GM12878 (cell line): ENCODE measurements around the gene C14orf119. TPM values are rescaled to one million over a fixed set of nuclear protein-coding genes. Genes with fewer than 3 reads are reported as not detected.

Experiments used
- ATAC-seq: fragments of 200-7000 bp; cut with Tn5 transposase; 3 replicates; pipeline ENCODE4 v1.9.1; 2020; ENCODE audit warnings: mild to moderate bottlenecking, moderate library complexity
- BruUV-seq: library from RNA; stranded (reverse); fragments of 400-500 nt; replicated peaks from 2 replicates; lab custom pipeline; 2021; lab: Mats Ljungman, UMichigan
- CTCF ChIA-PET: fragments of 300-600 bp; sonication (Branson Sonifier 250); formaldehyde crosslinking; extraction: SDS; loops from one replicate; lab custom pipeline; 2021; ENCODE audit warnings: inconsistent platforms; lab: Yijun Ruan, JAX
- POLR2A ChIA-PET: fragments of 350-600 bp; formaldehyde crosslinking; extraction: SDS; loops from one replicate; lab custom pipeline; 2021; ENCODE audit warnings: inconsistent platforms; lab: Charles Lee
- RAD21 ChIA-PET: fragments of 300-600 bp; sonication (Branson Sonifier 250); formaldehyde crosslinking; loops from one replicate; lab custom pipeline; 2023; ENCODE audit warnings: antibody characterized with exemption; ENCODE audit not compliant: unreplicated experiment; lab: Charles Lee
- SMC1A ChIA-PET: fragments of 300-600 bp; sonication (Branson Sonifier 250); formaldehyde crosslinking; loops from one replicate; lab custom pipeline; 2023; ENCODE audit not compliant: unreplicated experiment, uncharacterized antibody; lab: Charles Lee
- DNase-seq: peaks from one replicate; pipeline ENCODE4 v3.0.0-alpha.2; 2011; ENCODE audit warnings: low read depth, low spot score
- FAIRE-seq: peaks from 3 replicates; lab custom pipeline; 2011; peaks lifted over from hg19 to GRCh38; lab: Jason Lieb, UNC
- H2AFZ ChIP-seq: 2 replicates; pipeline ENCODE4 v1.6.0; 2011; ENCODE audit warnings: low read depth, low read length, control low read depth; ENCODE audit not compliant: control insufficient read depth
- H3K27ac ChIP-seq: 2 replicates; pipeline ENCODE4 v1.5.1; 2011; ENCODE audit warnings: control low read depth; ENCODE audit not compliant: control insufficient read depth, insufficient read depth
- H3K27me3 ChIP-seq, 2 experiments: replicated peaks in 1 of 2; 2 replicates each; pipeline versions ENCODE4 v1.6.0 to v1.6.1; 2011; ENCODE audit warnings: low read length in 1 of 2; ENCODE audit not compliant: control insufficient read depth in 2 of 2, insufficient read depth in 2 of 2
- H3K36me3 ChIP-seq, 2 experiments: 2 replicates each; pipeline ENCODE4 v1.5.1; 2011; ENCODE audit warnings: low read length in 1 of 2; ENCODE audit not compliant: control insufficient read depth in 2 of 2, insufficient read depth in 2 of 2
- H3K4me1 ChIP-seq: 2 replicates; pipeline ENCODE4 v1.6.1; 2011; ENCODE audit warnings: mild to moderate bottlenecking, low read length, moderate library complexity, mixed read lengths; ENCODE audit not compliant: control insufficient read depth, insufficient read depth
- H3K4me2 ChIP-seq: 2 replicates; pipeline ENCODE4 v1.6.0; 2011; ENCODE audit warnings: control low read depth; ENCODE audit not compliant: control insufficient read depth, insufficient read depth
- H3K4me3 ChIP-seq: fragments of 200-600 bp; sonication (generic); 2 replicates; pipeline ENCODE4 v1.5.1; 2016
- H3K79me2 ChIP-seq: 2 replicates; pipeline ENCODE4 v1.6.0; 2011; ENCODE audit warnings: low read length; ENCODE audit not compliant: control insufficient read depth, insufficient read depth
- H3K9ac ChIP-seq: 2 replicates; pipeline ENCODE4 v1.8.0; 2011; ENCODE audit warnings: low read length, control low read depth, mixed read lengths; ENCODE audit not compliant: control insufficient read depth, insufficient read depth
- H3K9me3 ChIP-seq: replicated peaks from 3 replicates; pipeline ENCODE4 v1.5.1; 2011; ENCODE audit warnings: mild to moderate bottlenecking, low read length; ENCODE audit not compliant: control insufficient read depth, insufficient read depth
- H4K20me1 ChIP-seq: 2 replicates; pipeline ENCODE4 v1.6.0; 2011; ENCODE audit not compliant: control insufficient read depth, insufficient read depth
- ATF3 ChIP-seq: IDR thresholded peaks from 2 replicates; pipeline ENCODE4 v1.6.1; 2011; ENCODE audit warnings: low read depth, mild to moderate bottlenecking, low read length, moderate library complexity, borderline replicate concordance; ENCODE audit errors: extremely low read depth
- BCLAF1 ChIP-seq: fragments of 450-650 bp; IDR thresholded peaks from 2 replicates; pipeline ENCODE4 v1.6.1; 2017; ENCODE audit warnings: antibody characterized with exemption, mild to moderate bottlenecking, moderate library complexity
- KAT2A ChIP-seq: conservative IDR thresholded peaks from 2 replicates; pipeline ENCODE4 v1.6.1; 2011; ENCODE audit warnings: low read depth, low read length; ENCODE audit not compliant: control insufficient read depth
- KLF5 ChIP-seq: fragments of 450-650 bp; IDR thresholded peaks from 2 replicates; pipeline ENCODE4 v1.6.1; 2014; ENCODE audit warnings: mild to moderate bottlenecking; ENCODE audit not compliant: partially characterized antibody
- MAX ChIP-seq: IDR thresholded peaks from 2 replicates; pipeline ENCODE4 v1.6.1; 2012; ENCODE audit warnings: low read depth, low read length, improper control_type of control experiment
- MEF2A ChIP-seq: IDR thresholded peaks from 2 replicates; pipeline ENCODE4 v1.6.1; 2011; ENCODE audit warnings: low read depth, mild to moderate bottlenecking, low read length, moderate library complexity; ENCODE audit not compliant: insufficient read depth
- NFIC ChIP-seq: IDR thresholded peaks from 2 replicates; pipeline ENCODE4 v1.6.1; 2012; ENCODE audit warnings: low read depth, mild to moderate bottlenecking, inconsistent platforms, low read length, moderate library complexity
- NRF1 ChIP-seq: conservative IDR thresholded peaks from 2 replicates; pipeline ENCODE4 v1.6.1; 2011; ENCODE audit warnings: mild to moderate bottlenecking, low read depth, low read length, improper control_type of control experiment
- POLR2A ChIP-seq: IDR thresholded peaks from 2 replicates; pipeline ENCODE4 v1.6.1; 2011; ENCODE audit warnings: low read depth, mild to moderate bottlenecking, low read length
- RAD51 ChIP-seq: fragments of 450-650 bp; IDR thresholded peaks from 2 replicates; pipeline ENCODE4 v1.6.1; 2016; ENCODE audit warnings: moderate library complexity, mild to moderate bottlenecking, inconsistent platforms
- RB1 ChIP-seq: fragments of 450-650 bp; formaldehyde crosslinking; IDR thresholded peaks from 2 replicates; pipeline ENCODE4 v1.6.1; 2017; ENCODE audit warnings: mild to moderate bottlenecking, borderline replicate concordance
- RELA ChIP-seq: fragments of 450-650 bp; IDR thresholded peaks from 2 replicates; pipeline ENCODE4 v1.8.0; 2014; ENCODE audit warnings: borderline replicate concordance; ENCODE audit not compliant: partially characterized antibody
- REST ChIP-seq: IDR thresholded peaks from 2 replicates; pipeline ENCODE4 v1.6.1; 2012; ENCODE audit warnings: mild to moderate bottlenecking, low read depth, low read length
- SP1 ChIP-seq: IDR thresholded peaks from one replicate; pipeline ENCODE4 v1.6.1; 2011; ENCODE audit warnings: low read depth, low read length
- SPI1 ChIP-seq: IDR thresholded peaks from 2 replicates; pipeline ENCODE4 v1.6.1; 2011; ENCODE audit warnings: low read depth, mild to moderate bottlenecking, low read length, moderate library complexity, borderline replicate concordance; ENCODE audit not compliant: insufficient read depth
- SRF ChIP-seq, 2 experiments: IDR thresholded peaks; 2 replicates each; pipeline ENCODE4 v1.6.1; 2011; ENCODE audit warnings: low read depth in 2 of 2, low read length in 2 of 2, mild to moderate bottlenecking in 1 of 2, moderate library complexity in 1 of 2
- YY1 ChIP-seq: IDR thresholded peaks from 2 replicates; pipeline ENCODE4 v1.6.1; 2011; ENCODE audit warnings: low read depth, mild to moderate bottlenecking, low read length
- ZBED1 ChIP-seq: IDR thresholded peaks from 2 replicates; pipeline ENCODE4 v1.6.1; 2016; ENCODE audit warnings: borderline replicate concordance
- ZNF24 ChIP-seq: fragments of 450-650 bp; IDR thresholded peaks from 2 replicates; pipeline ENCODE4 v1.6.1; 2017; ENCODE audit warnings: antibody characterized with exemption, mild to moderate bottlenecking
- WGBS: methylation state at CpG from one replicate; pipeline ENCODE4 v1.1.6; 2016; ENCODE audit warnings: low lambda C conversion rate; ENCODE audit not compliant: insufficient replicate concordance, insufficient coverage; ENCODE audit errors: missing lambda C conversion rate; 5-methylcytosine and 5-hydroxymethylcytosine counted together
- in situ Hi-C: fragments of 300-500 bp; cut with MboI; formaldehyde crosslinking; loops from 9 replicates; pipeline ENCODE4 v1.14.3; 2018; ENCODE audit warnings: mixed read lengths
- intact Hi-C: fragments of 100-400 bp; cut with micrococcal nuclease; formaldehyde crosslinking; loops from one replicate; pipeline ENCODE4 v1.14.2; 2022; ENCODE audit not compliant: unreplicated experiment
- polyA plus RNA-seq, 11 experiments: library from polyadenylated mRNA; depleted of rRNA in 4 of 11; unstranded in 6 of 11; stranded (reverse) in 5 of 11; fragments of >200 nt; fragmentation: Nextera tagmentation in 4 of 11; fragmentation: Illumina TruSeq in 1 of 11; extraction: Ambion mirVana in 4 of 11; extraction: Trizol in 1 of 11; gene quantifications; 1 replicate in 1 of 11; 2 replicates in 10 of 11; pipeline versions ENCODE4 v1.2.1 to v1.2.3, GENCODE V29; 2011 to 2016; ENCODE audit warnings: inconsistent platforms in 2 of 11, missing spikeins in 2 of 11, low read depth in 1 of 11
- total RNA-seq, 4 experiments: library from RNA; depleted of rRNA in 3 of 4; stranded (reverse); fragments of >200 nt in 3 of 4; fragmentation: Illumina TruSeq in 1 of 4; extraction: Trizol in 1 of 4; gene quantifications; 2 replicates each; pipeline versions ENCODE4 v1.2.1 to v1.2.3, GENCODE V29; 2013 to 2021

Gene C14orf119
- total and polyA plus RNA-seq, 10 of the 15 experiments (the other 5 are each of a cell fraction or from before 2014, with no cell fraction given), result 32.3 to 228 (median 57.6) TPM

- DNase-seq (no peak), FAIRE-seq (no peak), ATAC-seq (no peak)
- POLR2A ChIA-PET, result interaction anchor here (0.5 kb wide), 1 partner anchor 144 kb away, joined by 4 read pairs; no protein-coding TSS in a partner anchor
- no peak overlapping the region for H2AFZ ChIP-seq
- in situ Hi-C loops, result no loop called here
- no peak overlapping the region for H3K4me2 ChIP-seq
- H3K27ac ChIP-seq, result no peak overlapping the region
- CTCF ChIA-PET, result interaction anchor here (0.8 to 18.3 kb wide), 5 partner anchors 11 to 174 kb away, joined by 3 to 853 read pairs (median 4); partner anchors contain the start of genes AJUBA and CDH24
- RAD21 ChIA-PET, result interaction anchor here (1.4 kb wide), 1 partner anchor 61 kb away, joined by 3 read pairs; no protein-coding TSS in a partner anchor
- BruUV-seq, result no TSS peak
- H3K36me3 ChIP-seq, result no peaks in the 10 kb centered on the region
- no peaks in the 10 kb centered on the region for H4K20me1 ChIP-seq
- 44% methylated on average over 6 of the region's 6 CpGs for WGBS
- H3K4me3 ChIP-seq, result no peak overlapping the region
- H3K79me2 ChIP-seq, result no peaks in the 10 kb centered on the region
- intact Hi-C loops, result no loop called here
- no peaks in the 10 kb centered on the region; a peak in 2 of 4 replicates for H3K27me3 ChIP-seq
- no peaks in the 10 kb centered on the region for H3K9me3 ChIP-seq
- H3K4me1 ChIP-seq, result no peaks in the 10 kb centered on the region
- H3K9ac ChIP-seq, result no peak overlapping the region
- SMC1A ChIA-PET, result no interaction called here
- TF ChIP-seq BCLAF1 (no peak), ZBED1 (no peak), ATF3 (no peak), SRF (IDR thresholded peaks at IDR 0.05; ENCODE audit: low read depth in 2 of 2, low read length in 2 of 2) (no peak), SP1 (no peak), KAT2A (no peak), KLF5 (no peak), RB1 (no peak), SPI1 (no peak), MAX (no peak), POLR2A (no peak), RAD51 (no peak), RELA (no peak), REST (no peak), YY1 (no peak), NRF1 (no peak), ZNF24 (no peak), NFIC (no peak), MEF2A (no peak)
Measured at GRCh38 chr14:23047034-23047634, 48.2 kb upstream of the C14orf119 start.
